ENCODE results near the gene PRTG.

The PRTG gene

DNA sequence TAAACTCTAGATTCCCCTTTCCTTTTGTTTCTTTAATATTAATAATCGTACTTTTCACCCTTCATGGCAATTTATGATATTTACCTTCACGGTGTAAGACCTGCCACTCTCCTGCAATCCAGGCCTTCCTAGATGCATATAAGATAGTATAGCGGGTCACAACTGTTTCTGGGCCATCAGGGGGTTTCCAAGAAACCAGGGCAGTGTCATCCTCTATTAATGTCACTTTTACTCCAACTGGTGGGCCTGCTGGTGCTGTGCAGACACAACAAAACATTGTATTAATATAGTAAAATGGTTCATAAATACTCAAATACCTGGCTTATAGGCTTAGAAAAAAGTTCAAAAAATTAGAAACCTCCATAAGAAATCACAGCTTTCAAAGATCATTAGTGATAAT lies 105.9 kb downstream of the PRTG start:
- TF ChIP-seq ZFX (IDR thresholded peaks at IDR 0.05; ENCODE audit: borderline replicate concordance), result no peak
- TF ChIP-seq, protein P1, sequence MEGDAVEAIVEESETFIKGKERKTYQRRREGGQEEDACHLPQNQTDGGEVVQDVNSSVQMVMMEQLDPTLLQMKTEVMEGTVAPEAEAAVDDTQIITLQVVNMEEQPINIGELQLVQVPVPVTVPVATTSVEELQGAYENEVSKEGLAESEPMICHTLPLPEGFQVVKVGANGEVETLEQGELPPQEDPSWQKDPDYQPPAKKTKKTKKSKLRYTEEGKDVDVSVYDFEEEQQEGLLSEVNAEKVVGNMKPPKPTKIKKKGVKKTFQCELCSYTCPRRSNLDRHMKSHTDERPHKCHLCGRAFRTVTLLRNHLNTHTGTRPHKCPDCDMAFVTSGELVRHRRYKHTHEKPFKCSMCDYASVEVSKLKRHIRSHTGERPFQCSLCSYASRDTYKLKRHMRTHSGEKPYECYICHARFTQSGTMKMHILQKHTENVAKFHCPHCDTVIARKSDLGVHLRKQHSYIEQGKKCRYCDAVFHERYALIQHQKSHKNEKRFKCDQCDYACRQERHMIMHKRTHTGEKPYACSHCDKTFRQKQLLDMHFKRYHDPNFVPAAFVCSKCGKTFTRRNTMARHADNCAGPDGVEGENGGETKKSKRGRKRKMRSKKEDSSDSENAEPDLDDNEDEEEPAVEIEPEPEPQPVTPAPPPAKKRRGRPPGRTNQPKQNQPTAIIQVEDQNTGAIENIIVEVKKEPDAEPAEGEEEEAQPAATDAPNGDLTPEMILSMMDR (IDR thresholded peaks at IDR 0.05), result no peak
- no peak overlapping the region for H3K27ac ChIP-seq

GRCh38 chr15:55633731-55634130 lies 109.2 kb downstream of the PRTG start:
- no peak overlapping the region for H3K27ac ChIP-seq
- TF ChIP-seq ZFX (IDR thresholded peaks at IDR 0.05; ENCODE audit: borderline replicate concordance), result no peak
- TF ChIP-seq, protein P1 (IDR thresholded peaks at IDR 0.05), result no peak

DNA sequence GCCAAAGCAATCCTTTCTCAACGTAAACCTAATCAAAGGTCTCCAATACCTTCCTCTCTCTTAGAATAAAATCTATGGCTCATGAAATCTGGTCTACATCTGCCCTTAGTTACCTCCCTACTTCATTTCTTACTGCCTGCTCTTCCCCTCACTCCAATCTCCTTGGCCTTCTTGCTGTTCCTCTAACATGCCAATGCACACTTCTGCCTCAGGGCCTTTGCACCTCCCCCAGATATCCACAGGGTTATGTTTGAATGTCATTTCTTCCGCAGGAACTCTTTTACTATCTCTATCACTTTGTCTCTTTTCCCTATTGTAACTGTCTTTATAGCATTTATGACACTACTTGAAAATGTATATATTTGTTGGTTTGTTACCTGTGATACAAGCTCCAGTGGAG lies 110.5 kb downstream of the PRTG start:
- H3K27ac ChIP-seq, result no peak overlapping the region
- TF ChIP-seq, protein P1 (IDR thresholded peaks at IDR 0.05), result no peak

GRCh38 chr15:55630858-55631257 lies 112.1 kb downstream of the PRTG start:
- no peak overlapping the region for H3K27ac ChIP-seq
- TF ChIP-seq, protein P1 (IDR thresholded peaks at IDR 0.05), result no peak
- no peak for TF ChIP-seq ZFX (IDR thresholded peaks at IDR 0.05; ENCODE audit: borderline replicate concordance)

- H3K27ac ChIP-seq, result no peak overlapping the region
- no peak for TF ChIP-seq ZFX (IDR thresholded peaks at IDR 0.05; ENCODE audit: borderline replicate concordance)
- TF ChIP-seq, protein P1 (IDR thresholded peaks at IDR 0.05), result no peak
These were observed 114.6 kb downstream of the PRTG start for GRCh38 chr15:55628369-55628730.

DNA sequence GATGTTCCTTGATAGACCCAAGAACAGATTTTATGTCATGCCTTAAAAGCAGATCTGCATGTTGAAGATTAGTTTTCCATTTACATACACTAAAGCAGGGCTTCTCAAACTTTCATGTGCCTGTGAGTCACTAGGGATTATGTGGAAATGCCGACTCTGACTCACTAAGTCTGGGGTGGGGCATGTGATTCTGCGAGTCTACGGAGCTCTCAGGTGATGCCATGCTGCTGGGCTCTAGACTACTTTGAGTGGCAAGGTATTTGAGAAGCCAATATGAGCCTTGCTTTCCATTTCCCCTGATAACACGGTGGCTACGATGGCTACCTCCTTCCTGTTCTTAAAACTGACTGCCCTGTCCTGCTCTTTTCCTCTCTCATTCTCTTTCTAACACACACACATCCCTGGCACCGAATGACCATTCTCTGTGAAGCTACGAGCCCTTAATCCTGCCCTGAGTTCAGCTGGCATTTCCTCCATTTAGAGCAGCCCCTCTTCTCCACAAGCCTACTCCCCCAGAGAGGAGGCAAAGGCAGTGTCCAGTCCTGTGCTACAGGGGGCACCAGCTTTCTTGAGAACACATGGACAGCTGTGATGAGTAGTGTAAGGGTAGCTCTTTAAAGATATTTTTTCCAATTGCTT lies 115.1 kb downstream of the PRTG start:
- no peak overlapping the region for H3K27ac ChIP-seq
- TF ChIP-seq, protein P1 (IDR thresholded peaks at IDR 0.05), result no peak
- no peak for TF ChIP-seq ZFX (IDR thresholded peaks at IDR 0.05; ENCODE audit: borderline replicate concordance)

DNA sequence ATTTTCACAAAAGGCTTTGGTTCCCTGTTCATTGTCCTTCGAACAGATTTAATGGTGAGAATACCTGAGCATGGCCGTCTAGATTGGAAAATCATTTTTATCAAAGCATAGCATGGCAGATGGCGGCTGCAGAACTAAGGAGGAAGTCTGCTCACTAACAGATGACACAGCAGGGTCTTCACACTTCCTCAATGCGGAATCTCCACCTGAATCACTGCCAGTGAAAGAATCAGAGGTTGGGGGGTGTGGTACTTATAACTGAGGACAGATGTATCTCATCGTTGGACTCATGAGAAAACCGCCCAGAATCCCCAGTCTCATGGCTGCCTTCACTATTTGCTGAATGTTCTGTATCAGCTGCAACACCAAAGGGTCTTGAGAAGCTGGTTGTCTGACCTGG lies 123.2 kb downstream of the PRTG start:
- TF ChIP-seq ZFX (IDR thresholded peaks at IDR 0.05; ENCODE audit: borderline replicate concordance), result no peak
- TF ChIP-seq, protein P1 (IDR thresholded peaks at IDR 0.05), result no peak
- no peak overlapping the region for H3K27ac ChIP-seq
